Colonic mucosa (tissue), 4 donors: ENCODE data around the gene ZNF319. TPM values are rescaled to one million over a fixed set of nuclear protein-coding genes. Genes with fewer than 3 reads are reported as not detected.

Experiments used
- DNase-seq: peaks from one replicate; pipeline ENCODE4 v3.0.0-alpha.2; 2020
- H3K27ac ChIP-seq: fragments of 200-600 bp; one replicate; pipeline ENCODE4 v1.8.0; 2021
- H3K27me3 ChIP-seq: fragments of 200-600 bp; one replicate; pipeline ENCODE4 v1.8.0; 2021
- H3K36me3 ChIP-seq: fragments of 200-600 bp; one replicate; pipeline ENCODE4 v1.8.0; 2021
- H3K4me1 ChIP-seq: fragments of 200-600 bp; one replicate; pipeline ENCODE4 v1.8.0; 2021; ENCODE audit warnings: mild to moderate bottlenecking
- H3K4me3 ChIP-seq: fragments of 200-600 bp; one replicate; pipeline ENCODE4 v1.8.0; 2021
- H3K9ac ChIP-seq, 2 donors: one replicate each; pipeline ENCODE4 v1.7.0; 2013; ENCODE audit warnings: control low read depth in 2 of 2, low read depth in 2 of 2, low read length in 2 of 2
- H3K9me3 ChIP-seq: fragments of 200-600 bp; one replicate; pipeline ENCODE4 v1.8.0; 2021
- CTCF ChIP-seq: fragments of 200-600 bp; IDR thresholded peaks from one replicate; pipeline ENCODE4 v1.8.0; 2022; ENCODE audit warnings: antibody characterized with exemption, mild to moderate bottlenecking
- intact Hi-C: fragments of 100-400 bp; cut with DNase I; formaldehyde crosslinking; loops from one replicate; pipeline ENCODE4 v1.14.1; 2022
- total RNA-seq, 2 donors: library from RNA; stranded (reverse); fragmentation: NEBNext Ultra II Directional in 1 of 2; extraction: Animal tissue kit (Norgen Biotek cat#: 25700) in 1 of 2; gene quantifications; one replicate each; pipeline ENCODE4 v1.2.1, GENCODE V29; 2021
- donor health status: healthy.
- donor health status: DM: no; HTN: no; CAD: no.
- donor health status: DM: no; HTN: no; CAD: no.

The ZNF319 gene
- total RNA-seq, 2 donors from 2014 or later, result 3.5 to 5.3 TPM

GRCh38 chr16:58042886-58043515 lies 42.5 kb upstream of the ZNF319 start:
- intact Hi-C loops, result no loop called here
- Histone ChIP-seq H3K9me3 (no peaks in the 10 kb centered on the region), H3K27me3 (no peaks in the 10 kb centered on the region), H3K4me3 (no peak overlapping the region), H3K4me1 (no peaks in the 10 kb centered on the region), H3K9ac (no peak overlapping the region), H3K36me3 (peaks cover 3% of the 10 kb centered on the region), H3K27ac (no peak overlapping the region)
- DNase-seq, result no peak
- no peak for TF ChIP-seq CTCF

GRCh38 chr16:58042001-58042885 lies 41.8 kb upstream of the ZNF319 start:
- intact Hi-C loops, result no loop called here
- no peaks in the 10 kb centered on the region for H3K4me1 ChIP-seq
- H3K27me3 ChIP-seq, result no peaks in the 10 kb centered on the region
- H3K9me3 ChIP-seq, result no peaks in the 10 kb centered on the region
- H3K36me3 ChIP-seq, result peaks cover 3% of the 10 kb centered on the region
- TF ChIP-seq CTCF, result no peak
- no peak for DNase-seq
- no peak overlapping the region for H3K9ac ChIP-seq
- H3K27ac ChIP-seq, result no peak overlapping the region
- no peak overlapping the region for H3K4me3 ChIP-seq

- H3K9me3 ChIP-seq, result no peaks in the 10 kb centered on the region
- no peaks in the 10 kb centered on the region for H3K27me3 ChIP-seq
- no peak for TF ChIP-seq CTCF
- no peak for DNase-seq
- H3K36me3 ChIP-seq, result peaks cover 3% of the 10 kb centered on the region
- intact Hi-C loops, result no loop called here
- H3K9ac ChIP-seq, result no peak overlapping the region
- no peak overlapping the region for H3K27ac ChIP-seq
- no peaks in the 10 kb centered on the region for H3K4me1 ChIP-seq
- H3K4me3 ChIP-seq, result no peak overlapping the region
These were observed 41.1 kb upstream of the ZNF319 start for GRCh38 chr16:58041628-58041955.

GRCh38 chr16:58040945-58041627 lies 40.6 kb upstream of the ZNF319 start:
- Histone ChIP-seq H3K36me3 (peaks cover 3% of the 10 kb centered on the region), H3K4me1 (no peaks in the 10 kb centered on the region), H3K27ac (no peak overlapping the region), H3K27me3 (no peaks in the 10 kb centered on the region), H3K9me3 (no peaks in the 10 kb centered on the region), H3K9ac (no peak overlapping the region), H3K4me3 (no peak overlapping the region)
- intact Hi-C loops, result no loop called here
- no peak for TF ChIP-seq CTCF
- no peak for DNase-seq

DNA sequence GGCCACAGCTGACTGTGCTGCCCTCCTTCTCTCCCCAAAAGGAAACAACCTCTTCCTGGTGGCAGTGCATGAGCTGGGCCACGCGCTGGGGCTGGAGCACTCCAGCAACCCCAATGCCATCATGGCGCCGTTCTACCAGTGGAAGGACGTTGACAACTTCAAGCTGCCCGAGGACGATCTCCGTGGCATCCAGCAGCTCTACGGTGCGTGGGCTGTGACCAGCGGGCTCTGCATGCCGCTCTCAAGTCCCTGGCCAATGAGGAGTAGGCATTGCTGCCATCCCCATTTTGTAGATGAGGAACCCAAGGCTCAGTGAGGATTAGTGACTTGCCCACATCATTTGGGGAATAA lies 40.0 kb upstream of the ZNF319 start:
- intact Hi-C loops, result no loop called here
- TF ChIP-seq CTCF, result no peak
- H3K27me3 ChIP-seq, result no peaks in the 10 kb centered on the region
- peaks cover 3% of the 10 kb centered on the region for H3K36me3 ChIP-seq
- H3K4me3 ChIP-seq, result no peak overlapping the region
- DNase-seq, result no peak
- H3K9me3 ChIP-seq, result no peaks in the 10 kb centered on the region
- H3K4me1 ChIP-seq, result no peaks in the 10 kb centered on the region
- no peak overlapping the region for H3K27ac ChIP-seq
- no peak overlapping the region for H3K9ac ChIP-seq
